ENCODE results near the gene TESMIN. TPM values are rescaled to one million over a fixed set of nuclear protein-coding genes. Genes with fewer than 3 reads are reported as not detected.

Gene TESMIN
- total and polyA plus RNA-seq, 2 of the 4 experiments (the other 2 are of a cell fraction) = 0.90 to 2.2 TPM

DNA sequence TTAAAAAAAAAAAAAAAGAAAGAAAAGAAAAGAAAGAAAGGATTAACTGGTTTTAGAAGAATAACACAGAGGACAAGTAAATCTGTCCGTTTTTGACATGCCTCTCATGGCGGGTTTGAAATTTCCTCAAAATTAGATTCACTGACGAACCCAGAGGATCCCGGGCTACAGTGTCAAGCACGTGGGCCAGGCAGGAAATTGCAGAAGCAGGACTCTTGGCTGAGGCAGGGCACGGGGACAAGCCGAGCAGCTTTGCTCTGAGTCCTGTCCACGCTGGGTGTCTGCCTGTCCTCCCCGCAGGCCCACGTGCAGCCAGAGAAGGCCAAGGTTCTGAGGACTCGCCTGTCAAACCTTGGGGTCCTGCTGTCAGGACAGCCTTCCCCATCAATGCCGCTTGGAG lies 42.3 kb downstream of the TESMIN start:
- Histone ChIP-seq H2BK20ac (ENCODE audit: low read depth, low read length) (no peak overlapping the region), H3K27me3 (ENCODE audit: control insufficient read depth, insufficient read depth, low read length) (peaks cover 64% of the 10 kb centered on the region), H2BK120ac (ENCODE audit: low read depth, low read length) (no peak overlapping the region), H4K91ac (ENCODE audit: insufficient read depth, low read depth, low read length) (no peak overlapping the region), H3K23ac (ENCODE audit: low read depth, low read length) (no peak overlapping the region), H2BK15ac (ENCODE audit: low read depth, low read length) (no peak overlapping the region), H4K8ac (ENCODE audit: low read depth in 2 of 2, low read length in 2 of 2) (no peak overlapping the region), H3K14ac (replicated peaks; ENCODE audit: low read depth, low read length) (no peak overlapping the region), H3K9ac (ENCODE audit: low read depth, low read length) (no peak overlapping the region), H3K56ac (ENCODE audit: extremely low read depth, insufficient read depth, low read length) (no peak overlapping the region), H3K4me3 (ENCODE audit: insufficient read depth, low read depth, low read length) (no peak overlapping the region), H4K5ac (ENCODE audit: low read depth, low read length) (no peak overlapping the region), H3K4ac (ENCODE audit: low read depth, low read length) (no peak overlapping the region), H3K18ac (ENCODE audit: low read depth, low read length) (no peak overlapping the region), H3K9me3 (ENCODE audit: control insufficient read depth, insufficient read depth, low read length) (no peaks in the 10 kb centered on the region), H2AFZ (replicated peaks; ENCODE audit: low read length, poor library complexity) (no peak overlapping the region), H3K4me2 (ENCODE audit: low read depth, low read length) (no peak overlapping the region), H3K4me1 (ENCODE audit: control insufficient read depth, insufficient read depth, low read length) (no peaks in the 10 kb centered on the region), H2BK5ac (ENCODE audit: low read depth, low read length, poor library complexity, severe bottlenecking) (no peak overlapping the region), H4K20me1 (ENCODE audit: insufficient read depth, low read length) (no peaks in the 10 kb centered on the region; the same call in 1 of the 2 replicates), H3K27ac (ENCODE audit: insufficient read depth, low read length) (no peak overlapping the region), H3K36me3 (ENCODE audit: control insufficient read depth, insufficient read depth, low read length) (no peaks in the 10 kb centered on the region), H2AK9ac (replicated peaks; ENCODE audit: low read depth, low read length, poor library complexity) (no peak overlapping the region), H3K9me1 (ENCODE audit: insufficient read depth, low read length) (no peaks in the 10 kb centered on the region), H3K79me1 (ENCODE audit: low read depth in 1 of 2, low read length in 2 of 2) (no peaks in the 10 kb centered on the region), H2AK5ac (ENCODE audit: low read depth, low read length) (no peak overlapping the region)
- no TSS peak for BruUV-seq (replicated peaks)
- ChIA-PET CTCF (no interaction called here), POLR2A (ENCODE audit: unreplicated experiment) (no interaction called here)
- ATAC-seq (ENCODE audit: low read depth) (no peak), DNase-seq (no peak)
- intact Hi-C loops (cut with micrococcal nuclease) = no loop called here
- TF ChIP-seq, protein P1, sequence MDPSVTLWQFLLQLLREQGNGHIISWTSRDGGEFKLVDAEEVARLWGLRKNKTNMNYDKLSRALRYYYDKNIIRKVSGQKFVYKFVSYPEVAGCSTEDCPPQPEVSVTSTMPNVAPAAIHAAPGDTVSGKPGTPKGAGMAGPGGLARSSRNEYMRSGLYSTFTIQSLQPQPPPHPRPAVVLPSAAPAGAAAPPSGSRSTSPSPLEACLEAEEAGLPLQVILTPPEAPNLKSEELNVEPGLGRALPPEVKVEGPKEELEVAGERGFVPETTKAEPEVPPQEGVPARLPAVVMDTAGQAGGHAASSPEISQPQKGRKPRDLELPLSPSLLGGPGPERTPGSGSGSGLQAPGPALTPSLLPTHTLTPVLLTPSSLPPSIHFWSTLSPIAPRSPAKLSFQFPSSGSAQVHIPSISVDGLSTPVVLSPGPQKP (IDR thresholded peaks at IDR 0.05; ENCODE audit: borderline replicate concordance, low read depth, low read length) = no peak
- TF ChIP-seq, protein P2, sequence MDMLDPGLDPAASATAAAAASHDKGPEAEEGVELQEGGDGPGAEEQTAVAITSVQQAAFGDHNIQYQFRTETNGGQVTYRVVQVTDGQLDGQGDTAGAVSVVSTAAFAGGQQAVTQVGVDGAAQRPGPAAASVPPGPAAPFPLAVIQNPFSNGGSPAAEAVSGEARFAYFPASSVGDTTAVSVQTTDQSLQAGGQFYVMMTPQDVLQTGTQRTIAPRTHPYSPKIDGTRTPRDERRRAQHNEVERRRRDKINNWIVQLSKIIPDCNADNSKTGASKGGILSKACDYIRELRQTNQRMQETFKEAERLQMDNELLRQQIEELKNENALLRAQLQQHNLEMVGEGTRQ (IDR thresholded peaks at IDR 0.05; ENCODE audit: low read depth, low read length) = no peak
- TF ChIP-seq BHLHE40 (IDR thresholded peaks at IDR 0.05; ENCODE audit: low read depth, low read length) (no peak), RFX5 (IDR thresholded peaks at IDR 0.05; ENCODE audit: low read depth, low read length) (no peak), CHD1 (IDR thresholded peaks at IDR 0.05; ENCODE audit: low read depth, low read length) (no peak), NFE2L2 (IDR thresholded peaks at IDR 0.05; ENCODE audit: low read depth, low read length) (no peak), CEBPB (IDR thresholded peaks at IDR 0.05; ENCODE audit: low read depth, low read length) (no peak), RCOR1 (IDR thresholded peaks at IDR 0.05; ENCODE audit: insufficient replicate concordance, low read length) (no peak)
- TF ChIP-seq, protein P3, sequence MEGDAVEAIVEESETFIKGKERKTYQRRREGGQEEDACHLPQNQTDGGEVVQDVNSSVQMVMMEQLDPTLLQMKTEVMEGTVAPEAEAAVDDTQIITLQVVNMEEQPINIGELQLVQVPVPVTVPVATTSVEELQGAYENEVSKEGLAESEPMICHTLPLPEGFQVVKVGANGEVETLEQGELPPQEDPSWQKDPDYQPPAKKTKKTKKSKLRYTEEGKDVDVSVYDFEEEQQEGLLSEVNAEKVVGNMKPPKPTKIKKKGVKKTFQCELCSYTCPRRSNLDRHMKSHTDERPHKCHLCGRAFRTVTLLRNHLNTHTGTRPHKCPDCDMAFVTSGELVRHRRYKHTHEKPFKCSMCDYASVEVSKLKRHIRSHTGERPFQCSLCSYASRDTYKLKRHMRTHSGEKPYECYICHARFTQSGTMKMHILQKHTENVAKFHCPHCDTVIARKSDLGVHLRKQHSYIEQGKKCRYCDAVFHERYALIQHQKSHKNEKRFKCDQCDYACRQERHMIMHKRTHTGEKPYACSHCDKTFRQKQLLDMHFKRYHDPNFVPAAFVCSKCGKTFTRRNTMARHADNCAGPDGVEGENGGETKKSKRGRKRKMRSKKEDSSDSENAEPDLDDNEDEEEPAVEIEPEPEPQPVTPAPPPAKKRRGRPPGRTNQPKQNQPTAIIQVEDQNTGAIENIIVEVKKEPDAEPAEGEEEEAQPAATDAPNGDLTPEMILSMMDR (conservative IDR thresholded peaks at IDR 0.05; ENCODE audit: low read depth, low read length) = no peak
- WGBS, 2 experiments (ENCODE audit: extremely low coverage in 2 of 2, insufficient read length in 1 of 2) = 79% methylated on average over 4 of the region's 12 CpGs; no CpG with 5 or more reads in 1 of the 2 experiments
- in situ Hi-C loops (cut with MboI; ENCODE audit: low sequenced_read_pairs) = no loop called here
- dilution Hi-C loops (cut with HindIII; ENCODE audit: low sequenced_read_pairs, unreplicated experiment) = no loop called here

Data from IMR-90 (cell line).